Caco-2 (cell line): Measurements from ENCODE around the gene CALCOCO1. TPM values are rescaled to one million over a fixed set of nuclear protein-coding genes. Genes with fewer than 3 reads are reported as not detected.

ENCODE experiments used
- BruUV-seq: library from RNA; stranded (reverse); fragments of 400-500 nt; replicated peaks from 2 replicates; lab custom pipeline; 2021; lab: Mats Ljungman, UMichigan
- CTCF ChIA-PET: fragments of 300-600 bp; sonication (Branson Sonifier 250); formaldehyde crosslinking; loops from one replicate; lab custom pipeline; 2022; ENCODE audit warnings: antibody characterized with exemption; lab: Charles Lee
- POLR2A ChIA-PET: fragments of 300-600 bp; sonication (Branson Sonifier 250); formaldehyde crosslinking; loops from one replicate; lab custom pipeline; 2022; ENCODE audit warnings: antibody characterized with exemption; lab: Charles Lee
- DNase-seq, 2 experiments: peaks; one replicate each; pipeline versions ENCODE4 v3.0.0 to v3.0.0-alpha.2; 2020 to 2022
- H3K27me3 ChIP-seq: replicated peaks from 2 replicates; pipeline ENCODE4 v1.6.0; 2011; ENCODE audit warnings: low read length; ENCODE audit not compliant: control insufficient read depth, insufficient read depth
- H3K36me3 ChIP-seq: 2 replicates; pipeline ENCODE4 v1.5.1; 2011; ENCODE audit warnings: low read length; ENCODE audit not compliant: control insufficient read depth, insufficient read depth
- H3K4me1 ChIP-seq: fragments of 250-450 bp; sonication (Bioruptor Pico); 2 replicates; pipeline ENCODE4 v1.5.1; 2020; ENCODE audit warnings: mild to moderate bottlenecking
- H3K4me3 ChIP-seq: 2 replicates; pipeline ENCODE4 v1.5.1; 2011; ENCODE audit warnings: low read depth, mild to moderate bottlenecking, control low read depth, low read length
- H3K9me3 ChIP-seq: fragments of 250-450 bp; sonication (Bioruptor Pico); 2 replicates; pipeline ENCODE4 v1.5.1; 2020; ENCODE audit warnings: mild to moderate bottlenecking, moderate library complexity
- H3K27ac Mint-ChIP-seq: one replicate; pipeline ENCODE4 v1.8.0; 2022; ENCODE audit warnings: mixed read lengths; ENCODE audit not compliant: unreplicated experiment
- H3K27me3 Mint-ChIP-seq: one replicate; pipeline ENCODE4 v1.8.0; 2022; ENCODE audit warnings: mixed read lengths; ENCODE audit not compliant: insufficient read depth, unreplicated experiment
- H3K36me3 Mint-ChIP-seq: one replicate; pipeline ENCODE4 v1.8.0; 2022; ENCODE audit warnings: mild to moderate bottlenecking, mixed read lengths; ENCODE audit not compliant: insufficient read depth, unreplicated experiment
- H3K4me1 Mint-ChIP-seq: one replicate; pipeline ENCODE4 v1.8.0; 2022; ENCODE audit warnings: low read depth, mixed read lengths; ENCODE audit not compliant: unreplicated experiment
- H3K4me3 Mint-ChIP-seq: one replicate; pipeline ENCODE4 v1.8.0; 2022; ENCODE audit warnings: mild to moderate bottlenecking, moderate library complexity, mixed read lengths; ENCODE audit not compliant: unreplicated experiment
- H3K9me3 Mint-ChIP-seq: one replicate; pipeline ENCODE4 v1.8.0; 2022; ENCODE audit warnings: mixed read lengths; ENCODE audit not compliant: unreplicated experiment
- CTCF ChIP-seq, 2 experiments: fragments of 200-600 bp in 1 of 2; IDR thresholded peaks; 1 replicate in 1 of 2; 2 replicates in 1 of 2; pipeline versions ENCODE4 v1.5.1 to v1.8.0; 2011 to 2022; ENCODE audit warnings: antibody characterized with exemption in 1 of 2, control low read depth in 1 of 2, inconsistent platforms in 1 of 2, low read depth in 1 of 2, low read length in 1 of 2, mild to moderate bottlenecking in 1 of 2, moderate library complexity in 1 of 2; ENCODE audit not compliant: insufficient read depth in 1 of 2, severe bottlenecking in 1 of 2, unreplicated experiment in 1 of 2
- intact Hi-C: fragments of 100-400 bp; cut with micrococcal nuclease; formaldehyde crosslinking; loops from one replicate; pipeline ENCODE4 v1.10.0; 2022; ENCODE audit not compliant: unreplicated experiment
- total RNA-seq: library from RNA; stranded (reverse); gene quantifications from 2 replicates; pipeline ENCODE4 v1.2.3, GENCODE V29; 2022

Gene CALCOCO1
- total RNA-seq, 1 experiment from 2014 or later, result 19.3 TPM

DNA sequence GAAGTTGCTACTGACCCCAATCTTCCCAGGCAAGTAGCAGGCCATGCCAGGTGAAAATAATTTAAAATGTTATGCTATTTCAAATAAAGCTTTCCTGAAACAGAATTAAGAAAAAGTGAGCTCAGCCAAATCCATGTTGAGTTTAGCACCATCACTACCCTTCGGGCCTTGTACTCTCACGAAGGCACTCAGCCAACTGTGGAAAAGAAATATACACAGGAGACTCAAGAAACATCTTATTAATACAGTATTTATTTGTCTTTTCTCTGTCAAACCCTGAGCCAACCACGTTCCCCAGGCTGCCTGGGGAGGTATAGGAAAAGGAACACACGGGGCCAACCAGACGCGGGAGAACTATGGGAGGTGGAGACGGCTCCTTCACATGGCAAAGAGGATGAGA lies 62.3 kb downstream of the CALCOCO1 start:
- Mint-ChIP-seq H3K36me3 (peaks cover 36% of the 10 kb centered on the region), H3K9me3 (no peaks in the 10 kb centered on the region), H3K4me3 (no peak overlapping the region), H3K27me3 (no peaks in the 10 kb centered on the region), H3K27ac (no peak overlapping the region), H3K4me1 (peaks cover under 1% of the 10 kb centered on the region)
- intact Hi-C loops, result no loop called here
- Histone ChIP-seq H3K36me3 (no peaks in the 10 kb centered on the region; the same call in 1 of the 2 replicates), H3K4me3 (no peak overlapping the region), H3K27me3 (no peaks in the 10 kb centered on the region), H3K4me1 (peaks cover 2% of the 10 kb centered on the region; the same call in 1 of the 2 replicates), H3K9me3 (no peaks in the 10 kb centered on the region)
- CTCF ChIA-PET, result no interaction called here
- DNase-seq, result no peak
- BruUV-seq, result no TSS peak
- no peak for TF ChIP-seq CTCF (IDR thresholded peaks at IDR 0.05; ENCODE audit: insufficient read depth in 1 of 2, low read depth in 1 of 2, low read length in 1 of 2, severe bottlenecking in 1 of 2, unreplicated experiment in 1 of 2)
- POLR2A ChIA-PET, result interaction anchor here (0.6 kb wide), 1 partner anchor 15 kb away, joined by 10 read pairs; no protein-coding TSS in a partner anchor

- intact Hi-C loops, result no loop called here
- peaks cover 29% of the 10 kb centered on the region for H3K36me3 Mint-ChIP-seq
- H3K27ac Mint-ChIP-seq, result no peak overlapping the region
- ChIA-PET POLR2A (interaction anchor here (0.6 kb wide), 1 partner anchor 15 kb away, joined by 10 read pairs; no protein-coding TSS in a partner anchor), CTCF (no interaction called here)
- Histone ChIP-seq H3K27me3 (no peaks in the 10 kb centered on the region), H3K9me3 (no peaks in the 10 kb centered on the region), H3K4me1 (peaks cover 9% of the 10 kb centered on the region), H3K4me3 (no peak overlapping the region), H3K36me3 (no peaks in the 10 kb centered on the region; the same call in 1 of the 2 replicates)
- H3K4me1 Mint-ChIP-seq, result peaks cover 8% of the 10 kb centered on the region
- DNase-seq, result no peak
- TF ChIP-seq CTCF (IDR thresholded peaks at IDR 0.05; ENCODE audit: insufficient read depth in 1 of 2, low read depth in 1 of 2, low read length in 1 of 2, severe bottlenecking in 1 of 2, unreplicated experiment in 1 of 2), result no peak
- BruUV-seq, result no TSS peak
- no peak overlapping the region for H3K4me3 Mint-ChIP-seq
- H3K9me3 Mint-ChIP-seq, result no peaks in the 10 kb centered on the region
- H3K27me3 Mint-ChIP-seq, result no peaks in the 10 kb centered on the region
Observed at GRCh38 chr12:53664191-53664590, 63.1 kb downstream of the CALCOCO1 start.

- TF ChIP-seq CTCF (IDR thresholded peaks at IDR 0.05; ENCODE audit: insufficient read depth in 1 of 2, low read depth in 1 of 2, low read length in 1 of 2, severe bottlenecking in 1 of 2, unreplicated experiment in 1 of 2), result no peak
- Mint-ChIP-seq H3K4me3 (no peak overlapping the region), H3K27me3 (no peaks in the 10 kb centered on the region), H3K4me1 (peaks cover 17% of the 10 kb centered on the region), H3K9me3 (no peaks in the 10 kb centered on the region), H3K27ac (no peak overlapping the region), H3K36me3 (peaks cover 10% of the 10 kb centered on the region)
- BruUV-seq, result no TSS peak
- intact Hi-C loops, result no loop called here
- ChIA-PET POLR2A (no interaction called here), CTCF (interaction anchor here (0.5 to 2.1 kb wide), 2 partner anchors 16 to 239 kb away, joined by 4 to 17 read pairs; partner anchors contain the start of gene ATP5MC2)
- Histone ChIP-seq H3K4me3 (no peak overlapping the region), H3K4me1 (peaks cover 15% of the 10 kb centered on the region), H3K9me3 (no peaks in the 10 kb centered on the region), H3K27me3 (no peaks in the 10 kb centered on the region), H3K36me3 (no peaks in the 10 kb centered on the region; the same call in 1 of the 2 replicates)
- DNase-seq, result no peak
Observed at GRCh38 chr12:53660041-53660440, 67.2 kb downstream of the CALCOCO1 start.
